ENCODE results near the gene TGIF2.
"Not testable (repeated sequence)": the region's sequence is repeated elsewhere in the genome, so short reads cannot be mapped to it uniquely, and the experiment has no call there.

The TGIF2 gene

GRCh38 chr20:36608388-36608728 is 35.0 kb downstream of the TGIF2 start:
- not testable (repeated sequence) for H3K27me3 ChIP-seq (ENCODE audit: control insufficient read depth, insufficient read depth, low read length); H3K4me3 ChIP-seq (ENCODE audit: low read length); H3K9me3 ChIP-seq (replicated peaks; ENCODE audit: low read length); H3K4me2 ChIP-seq (ENCODE audit: low read length); H3K9ac ChIP-seq (ENCODE audit: low read depth, low read length)
- H3K36me3 ChIP-seq (ENCODE audit: insufficient read depth, low read length) = peaks cover 47% of the 10 kb centered on the region
- peaks cover 17% of the 10 kb centered on the region for H3K4me1 ChIP-seq (ENCODE audit: control insufficient read depth, insufficient read depth, low read length)

- peaks cover 11% of the 10 kb centered on the region for H3K4me1 ChIP-seq (ENCODE audit: control insufficient read depth, insufficient read depth, low read length)
- no peak overlapping the region for H3K9ac ChIP-seq (ENCODE audit: low read depth, low read length)
- no peaks in the 10 kb centered on the region for H3K27me3 ChIP-seq (ENCODE audit: control insufficient read depth, insufficient read depth, low read length)
- no peak overlapping the region for H3K4me3 ChIP-seq (ENCODE audit: low read length)
- no peaks in the 10 kb centered on the region for H3K9me3 ChIP-seq (replicated peaks; ENCODE audit: low read length)
- peaks cover 62% of the 10 kb centered on the region for H3K36me3 ChIP-seq (ENCODE audit: insufficient read depth, low read length)
- no peak overlapping the region for H3K4me2 ChIP-seq (ENCODE audit: low read length)
Measured at GRCh38 chr20:36611625-36612024, 38.2 kb downstream of the TGIF2 start.

- no peak overlapping the region for H3K9ac ChIP-seq (ENCODE audit: low read depth, low read length)
- no peak overlapping the region for H3K4me3 ChIP-seq (ENCODE audit: low read length)
- H3K27me3 ChIP-seq (ENCODE audit: control insufficient read depth, insufficient read depth, low read length) = no peaks in the 10 kb centered on the region
- H3K4me1 ChIP-seq (ENCODE audit: control insufficient read depth, insufficient read depth, low read length) = no peaks in the 10 kb centered on the region
- peaks cover 48% of the 10 kb centered on the region for H3K36me3 ChIP-seq (ENCODE audit: insufficient read depth, low read length)
- no peak overlapping the region for H3K4me2 ChIP-seq (ENCODE audit: low read length)
- H3K9me3 ChIP-seq (replicated peaks; ENCODE audit: low read length) = no peaks in the 10 kb centered on the region
Measured at GRCh38 chr20:36613974-36614373, 40.6 kb downstream of the TGIF2 start.

- H3K4me1 ChIP-seq (ENCODE audit: control insufficient read depth, insufficient read depth, low read length) = no peaks in the 10 kb centered on the region
- H3K36me3 ChIP-seq (ENCODE audit: insufficient read depth, low read length) = peaks cover 43% of the 10 kb centered on the region
- H3K27me3 ChIP-seq (ENCODE audit: control insufficient read depth, insufficient read depth, low read length) = no peaks in the 10 kb centered on the region
- no peak overlapping the region for H3K9ac ChIP-seq (ENCODE audit: low read depth, low read length)
- no peak overlapping the region for H3K4me3 ChIP-seq (ENCODE audit: low read length)
- H3K4me2 ChIP-seq (ENCODE audit: low read length) = no peak overlapping the region
- no peaks in the 10 kb centered on the region for H3K9me3 ChIP-seq (replicated peaks; ENCODE audit: low read length)
Measured at GRCh38 chr20:36614781-36615557, 41.6 kb downstream of the TGIF2 start.

GRCh38 chr20:36620917-36621316 is 47.5 kb downstream of the TGIF2 start:
- H3K9ac ChIP-seq (ENCODE audit: low read depth, low read length) = no peak overlapping the region
- H3K9me3 ChIP-seq (replicated peaks; ENCODE audit: low read length) = no peaks in the 10 kb centered on the region
- no peaks in the 10 kb centered on the region for H3K36me3 ChIP-seq (ENCODE audit: insufficient read depth, low read length)
- no peak overlapping the region for H3K4me2 ChIP-seq (ENCODE audit: low read length)
- H3K27me3 ChIP-seq (ENCODE audit: control insufficient read depth, insufficient read depth, low read length) = no peaks in the 10 kb centered on the region
- no peak overlapping the region for H3K4me3 ChIP-seq (ENCODE audit: low read length)
- H3K4me1 ChIP-seq (ENCODE audit: control insufficient read depth, insufficient read depth, low read length) = no peaks in the 10 kb centered on the region

GRCh38 chr20:36623444-36623843 is 50.0 kb downstream of the TGIF2 start:
- Histone ChIP-seq H3K9ac (ENCODE audit: low read depth, low read length) (no peak overlapping the region), H3K4me3 (ENCODE audit: low read length) (no peak overlapping the region), H3K9me3 (replicated peaks; ENCODE audit: low read length) (no peaks in the 10 kb centered on the region), H3K27me3 (ENCODE audit: control insufficient read depth, insufficient read depth, low read length) (no peaks in the 10 kb centered on the region), H3K4me2 (ENCODE audit: low read length) (no peak overlapping the region), H3K4me1 (ENCODE audit: control insufficient read depth, insufficient read depth, low read length) (no peaks in the 10 kb centered on the region), H3K36me3 (ENCODE audit: insufficient read depth, low read length) (no peaks in the 10 kb centered on the region)

GRCh38 chr20:36624068-36624943 is 50.9 kb downstream of the TGIF2 start:
- Histone ChIP-seq H3K9me3 (replicated peaks; ENCODE audit: low read length) (no peaks in the 10 kb centered on the region), H3K4me1 (ENCODE audit: control insufficient read depth, insufficient read depth, low read length) (no peaks in the 10 kb centered on the region), H3K4me3 (ENCODE audit: low read length) (no peak overlapping the region), H3K27me3 (ENCODE audit: control insufficient read depth, insufficient read depth, low read length) (no peaks in the 10 kb centered on the region), H3K9ac (ENCODE audit: low read depth, low read length) (no peak overlapping the region), H3K4me2 (ENCODE audit: low read length) (no peak overlapping the region), H3K36me3 (ENCODE audit: insufficient read depth, low read length) (no peaks in the 10 kb centered on the region)

- no peaks in the 10 kb centered on the region for H3K9me3 ChIP-seq (replicated peaks; ENCODE audit: low read length)
- H3K4me1 ChIP-seq (ENCODE audit: control insufficient read depth, insufficient read depth, low read length) = no peaks in the 10 kb centered on the region
- no peak overlapping the region for H3K9ac ChIP-seq (ENCODE audit: low read depth, low read length)
- no peak overlapping the region for H3K4me3 ChIP-seq (ENCODE audit: low read length)
- H3K27me3 ChIP-seq (ENCODE audit: control insufficient read depth, insufficient read depth, low read length) = no peaks in the 10 kb centered on the region
- no peaks in the 10 kb centered on the region for H3K36me3 ChIP-seq (ENCODE audit: insufficient read depth, low read length)
- H3K4me2 ChIP-seq (ENCODE audit: low read length) = no peak overlapping the region
Measured at GRCh38 chr20:36624944-36625324, 51.5 kb downstream of the TGIF2 start.

GRCh38 chr20:36628076-36628475 is 54.7 kb downstream of the TGIF2 start:
- no peaks in the 10 kb centered on the region for H3K4me1 ChIP-seq (ENCODE audit: control insufficient read depth, insufficient read depth, low read length)
- no peaks in the 10 kb centered on the region for H3K27me3 ChIP-seq (ENCODE audit: control insufficient read depth, insufficient read depth, low read length)
- H3K36me3 ChIP-seq (ENCODE audit: insufficient read depth, low read length) = no peaks in the 10 kb centered on the region
- no peaks in the 10 kb centered on the region for H3K9me3 ChIP-seq (replicated peaks; ENCODE audit: low read length)
- no peak overlapping the region for H3K4me3 ChIP-seq (ENCODE audit: low read length)
- H3K4me2 ChIP-seq (ENCODE audit: low read length) = no peak overlapping the region
- no peak overlapping the region for H3K9ac ChIP-seq (ENCODE audit: low read depth, low read length)

GRCh38 chr20:36629719-36630681 is 56.6 kb downstream of the TGIF2 start:
- no peak overlapping the region for H3K9ac ChIP-seq (ENCODE audit: low read depth, low read length)
- H3K4me1 ChIP-seq (ENCODE audit: control insufficient read depth, insufficient read depth, low read length) = no peaks in the 10 kb centered on the region
- no peak overlapping the region for H3K4me2 ChIP-seq (ENCODE audit: low read length)
- no peak overlapping the region for H3K4me3 ChIP-seq (ENCODE audit: low read length)
- no peaks in the 10 kb centered on the region for H3K36me3 ChIP-seq (ENCODE audit: insufficient read depth, low read length)
- no peaks in the 10 kb centered on the region for H3K9me3 ChIP-seq (replicated peaks; ENCODE audit: low read length)
- peaks cover 6% of the 10 kb centered on the region for H3K27me3 ChIP-seq (ENCODE audit: control insufficient read depth, insufficient read depth, low read length)

- H3K36me3 ChIP-seq (ENCODE audit: insufficient read depth, low read length) = no peaks in the 10 kb centered on the region
- no peaks in the 10 kb centered on the region for H3K4me1 ChIP-seq (ENCODE audit: control insufficient read depth, insufficient read depth, low read length)
- peaks cover 6% of the 10 kb centered on the region for H3K27me3 ChIP-seq (ENCODE audit: control insufficient read depth, insufficient read depth, low read length)
Measured at GRCh38 chr20:36631646-36632045, 58.2 kb downstream of the TGIF2 start.

More at GRCh38 chr20:36631646-36632045, 58.2 kb downstream of the TGIF2 start:
- no peak overlapping the region for H3K9ac ChIP-seq (ENCODE audit: low read depth, low read length)
- H3K9me3 ChIP-seq (replicated peaks; ENCODE audit: low read length) = no peaks in the 10 kb centered on the region
- no peak overlapping the region for H3K4me3 ChIP-seq (ENCODE audit: low read length)
- no peak overlapping the region for H3K4me2 ChIP-seq (ENCODE audit: low read length)

All from skeletal muscle satellite cell (primary cell).